Measurements from ENCODE around the gene NHLRC4.

The NHLRC4 gene

DNA sequence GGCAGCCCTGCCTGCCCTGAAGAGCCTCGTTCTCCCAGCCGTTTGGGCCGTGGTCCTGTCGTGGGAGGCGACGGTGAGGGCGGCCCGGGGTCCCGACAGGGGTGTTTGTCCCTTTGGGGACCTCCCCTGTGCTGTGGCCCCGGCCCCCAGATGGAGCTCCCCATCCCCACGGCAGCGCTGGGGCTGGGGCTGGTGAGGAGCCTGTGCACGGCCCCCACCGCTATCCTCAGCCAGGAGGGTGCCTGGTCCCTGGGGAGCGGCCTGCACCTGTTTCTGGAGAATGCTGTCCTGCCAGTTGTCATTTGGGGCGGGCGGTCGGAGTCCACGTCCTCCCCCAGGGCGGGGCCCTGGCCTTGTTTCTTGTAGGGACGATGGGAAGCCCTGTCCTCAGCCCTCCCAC, 32.7 kb upstream of the NHLRC4 start:
- TF ChIP-seq, protein P1, sequence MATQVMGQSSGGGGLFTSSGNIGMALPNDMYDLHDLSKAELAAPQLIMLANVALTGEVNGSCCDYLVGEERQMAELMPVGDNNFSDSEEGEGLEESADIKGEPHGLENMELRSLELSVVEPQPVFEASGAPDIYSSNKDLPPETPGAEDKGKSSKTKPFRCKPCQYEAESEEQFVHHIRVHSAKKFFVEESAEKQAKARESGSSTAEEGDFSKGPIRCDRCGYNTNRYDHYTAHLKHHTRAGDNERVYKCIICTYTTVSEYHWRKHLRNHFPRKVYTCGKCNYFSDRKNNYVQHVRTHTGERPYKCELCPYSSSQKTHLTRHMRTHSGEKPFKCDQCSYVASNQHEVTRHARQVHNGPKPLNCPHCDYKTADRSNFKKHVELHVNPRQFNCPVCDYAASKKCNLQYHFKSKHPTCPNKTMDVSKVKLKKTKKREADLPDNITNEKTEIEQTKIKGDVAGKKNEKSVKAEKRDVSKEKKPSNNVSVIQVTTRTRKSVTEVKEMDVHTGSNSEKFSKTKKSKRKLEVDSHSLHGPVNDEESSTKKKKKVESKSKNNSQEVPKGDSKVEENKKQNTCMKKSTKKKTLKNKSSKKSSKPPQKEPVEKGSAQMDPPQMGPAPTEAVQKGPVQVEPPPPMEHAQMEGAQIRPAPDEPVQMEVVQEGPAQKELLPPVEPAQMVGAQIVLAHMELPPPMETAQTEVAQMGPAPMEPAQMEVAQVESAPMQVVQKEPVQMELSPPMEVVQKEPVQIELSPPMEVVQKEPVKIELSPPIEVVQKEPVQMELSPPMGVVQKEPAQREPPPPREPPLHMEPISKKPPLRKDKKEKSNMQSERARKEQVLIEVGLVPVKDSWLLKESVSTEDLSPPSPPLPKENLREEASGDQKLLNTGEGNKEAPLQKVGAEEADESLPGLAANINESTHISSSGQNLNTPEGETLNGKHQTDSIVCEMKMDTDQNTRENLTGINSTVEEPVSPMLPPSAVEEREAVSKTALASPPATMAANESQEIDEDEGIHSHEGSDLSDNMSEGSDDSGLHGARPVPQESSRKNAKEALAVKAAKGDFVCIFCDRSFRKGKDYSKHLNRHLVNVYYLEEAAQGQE (IDR thresholded peaks at IDR 0.05; ENCODE audit: insufficient replicate concordance, low read depth), result no peak
- TF ChIP-seq POLR2AphosphoS5 (IDR thresholded peaks at IDR 0.05; ENCODE audit: low read depth), result no peak
- TF ChIP-seq, protein P2, sequence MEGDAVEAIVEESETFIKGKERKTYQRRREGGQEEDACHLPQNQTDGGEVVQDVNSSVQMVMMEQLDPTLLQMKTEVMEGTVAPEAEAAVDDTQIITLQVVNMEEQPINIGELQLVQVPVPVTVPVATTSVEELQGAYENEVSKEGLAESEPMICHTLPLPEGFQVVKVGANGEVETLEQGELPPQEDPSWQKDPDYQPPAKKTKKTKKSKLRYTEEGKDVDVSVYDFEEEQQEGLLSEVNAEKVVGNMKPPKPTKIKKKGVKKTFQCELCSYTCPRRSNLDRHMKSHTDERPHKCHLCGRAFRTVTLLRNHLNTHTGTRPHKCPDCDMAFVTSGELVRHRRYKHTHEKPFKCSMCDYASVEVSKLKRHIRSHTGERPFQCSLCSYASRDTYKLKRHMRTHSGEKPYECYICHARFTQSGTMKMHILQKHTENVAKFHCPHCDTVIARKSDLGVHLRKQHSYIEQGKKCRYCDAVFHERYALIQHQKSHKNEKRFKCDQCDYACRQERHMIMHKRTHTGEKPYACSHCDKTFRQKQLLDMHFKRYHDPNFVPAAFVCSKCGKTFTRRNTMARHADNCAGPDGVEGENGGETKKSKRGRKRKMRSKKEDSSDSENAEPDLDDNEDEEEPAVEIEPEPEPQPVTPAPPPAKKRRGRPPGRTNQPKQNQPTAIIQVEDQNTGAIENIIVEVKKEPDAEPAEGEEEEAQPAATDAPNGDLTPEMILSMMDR (IDR thresholded peaks at IDR 0.05; ENCODE audit: insufficient read depth, low read length), result no peak
- no peak for TF ChIP-seq SPI1 (IDR thresholded peaks at IDR 0.05; ENCODE audit: borderline replicate concordance, low read depth)
- TF ChIP-seq GABPA (IDR thresholded peaks at IDR 0.05; ENCODE audit: low read depth), result no peak
- no peak for DNase-seq (ENCODE audit: low read depth in 1 of 2, low spot score in 1 of 2)
- no peak overlapping the region for H3K4me3 ChIP-seq (replicated peaks; ENCODE audit: insufficient read depth, low read length)
- H3K27ac ChIP-seq (replicated peaks), result no peak overlapping the region
- H3K27me3 ChIP-seq (ENCODE audit: insufficient read depth, poor library complexity, severe bottlenecking), result no peaks in the 10 kb centered on the region

DNA sequence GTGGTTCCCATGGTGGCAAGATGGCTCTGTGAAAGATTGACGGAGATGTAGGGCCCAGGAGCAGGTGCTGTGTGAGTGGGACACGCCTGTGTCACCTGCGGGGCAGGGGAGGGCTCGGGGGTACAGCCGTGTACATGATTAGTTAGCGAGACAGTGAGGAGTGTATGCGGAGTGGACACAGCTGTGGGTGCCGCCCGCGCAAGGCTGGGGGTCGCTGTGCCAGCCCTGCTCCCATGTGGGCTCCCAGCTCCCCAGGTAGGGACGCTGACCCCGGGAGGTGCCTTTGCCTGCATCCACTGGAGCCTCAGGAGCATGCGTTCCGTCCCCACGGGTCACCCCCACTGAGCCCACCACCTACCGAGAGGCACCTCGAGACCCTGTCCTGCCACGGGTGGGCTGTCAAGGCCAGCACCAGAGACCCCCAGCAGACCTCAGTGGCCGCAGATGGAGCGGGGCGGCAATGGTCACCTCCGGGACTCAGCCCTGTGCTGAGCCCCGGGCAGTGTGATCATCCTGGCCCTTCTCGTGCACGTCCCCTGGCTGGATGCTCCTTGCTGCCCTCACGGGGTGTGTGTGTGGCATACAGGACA, 31.9 kb upstream of the NHLRC4 start:
- TF ChIP-seq GABPA (IDR thresholded peaks at IDR 0.05; ENCODE audit: low read depth), result no peak
- Histone ChIP-seq H3K27me3 (ENCODE audit: insufficient read depth, poor library complexity, severe bottlenecking) (no peaks in the 10 kb centered on the region), H3K4me3 (replicated peaks; ENCODE audit: insufficient read depth, low read length) (no peak overlapping the region), H3K27ac (replicated peaks) (no peak overlapping the region)
- DNase-seq (ENCODE audit: low read depth in 1 of 2, low spot score in 1 of 2), result no peak

DNA sequence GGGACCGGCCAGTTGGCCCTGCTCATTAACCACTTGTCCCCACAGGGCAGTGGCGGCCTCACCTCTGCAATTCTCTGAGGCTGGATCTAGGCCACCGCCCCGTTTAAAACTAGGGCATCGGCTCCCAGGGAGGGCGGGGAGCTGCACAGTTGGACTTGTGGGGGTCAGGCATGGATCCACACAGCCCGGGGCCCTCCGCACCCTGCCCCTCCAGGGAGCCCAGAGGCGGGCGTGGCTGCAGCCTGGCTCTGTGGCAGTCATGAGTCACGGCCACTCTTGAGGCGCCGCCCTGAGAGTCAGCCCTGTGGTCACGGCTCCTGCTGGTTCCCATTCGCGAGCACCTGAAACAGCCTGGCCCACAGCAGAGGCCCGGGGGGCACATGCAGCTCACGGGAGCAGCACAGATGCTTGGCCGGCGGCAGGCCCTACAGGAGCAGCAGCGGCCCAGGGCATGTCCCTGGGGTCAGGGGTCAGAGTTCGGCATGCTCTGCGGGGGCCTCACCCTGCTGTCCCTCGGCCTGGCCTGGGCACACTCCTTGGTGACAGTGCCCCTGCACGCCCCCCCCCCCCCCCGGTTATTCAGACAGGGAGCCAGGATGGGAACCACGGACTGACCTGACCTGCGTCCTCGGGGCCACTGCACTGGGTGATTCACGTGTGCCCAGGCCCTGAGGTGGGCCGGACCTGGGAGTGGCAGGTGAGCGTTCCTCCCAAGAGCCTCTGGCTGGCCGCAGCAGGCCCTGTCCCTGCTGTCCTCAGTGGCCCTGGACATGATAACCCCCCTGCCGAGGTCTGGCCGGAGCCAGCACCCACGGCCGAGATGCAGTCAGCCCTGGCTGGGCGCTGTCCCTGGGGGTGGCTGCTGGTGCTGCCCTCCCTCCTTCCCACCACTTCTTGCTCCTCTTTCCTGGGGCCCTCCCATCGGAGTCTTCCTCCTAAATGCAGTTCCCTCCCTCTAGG, 31.1 kb upstream of the NHLRC4 start:
- DNase-seq (ENCODE audit: low read depth in 1 of 2, low spot score in 1 of 2), result no peak
- H3K4me3 ChIP-seq (replicated peaks; ENCODE audit: insufficient read depth, low read length), result no peak overlapping the region
- H3K27me3 ChIP-seq (ENCODE audit: insufficient read depth, poor library complexity, severe bottlenecking), result no peaks in the 10 kb centered on the region
- no peak for TF ChIP-seq POLR2AphosphoS5 (IDR thresholded peaks at IDR 0.05; ENCODE audit: low read depth)
- TF ChIP-seq SPI1 (IDR thresholded peaks at IDR 0.05; ENCODE audit: borderline replicate concordance, low read depth), result no peak
- TF ChIP-seq, protein P1 (IDR thresholded peaks at IDR 0.05; ENCODE audit: insufficient replicate concordance, low read depth), result no peak
- TF ChIP-seq GABPA (IDR thresholded peaks at IDR 0.05; ENCODE audit: low read depth), result no peak
- TF ChIP-seq, protein P2 (IDR thresholded peaks at IDR 0.05; ENCODE audit: insufficient read depth, low read length), result no peak
- no peak overlapping the region for H3K27ac ChIP-seq (replicated peaks)

DNA sequence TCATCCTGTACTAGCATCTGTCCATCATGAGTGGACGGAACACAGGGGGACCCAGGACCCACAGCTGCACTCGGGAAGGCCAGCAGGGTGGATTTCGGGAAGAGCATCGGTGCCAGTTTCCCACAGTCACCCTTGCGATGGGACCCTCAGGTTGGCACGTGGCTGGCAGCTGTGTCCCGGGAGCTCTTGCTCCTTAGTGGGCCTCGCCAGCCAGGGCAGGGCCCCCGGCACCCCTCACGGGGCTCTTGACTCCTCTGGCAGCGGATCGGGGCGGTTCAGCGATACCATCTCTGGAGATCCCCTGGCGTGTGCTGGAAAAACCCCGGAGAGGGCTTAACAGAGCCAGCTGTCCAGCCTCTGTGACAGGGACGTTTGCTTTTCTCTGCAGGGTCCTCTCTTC, 30.1 kb upstream of the NHLRC4 start:
- Histone ChIP-seq H3K27me3 (ENCODE audit: insufficient read depth, poor library complexity, severe bottlenecking) (no peaks in the 10 kb centered on the region), H3K4me3 (replicated peaks; ENCODE audit: insufficient read depth, low read length) (no peak overlapping the region), H3K27ac (replicated peaks) (no peak overlapping the region)
- TF ChIP-seq, protein P2 (IDR thresholded peaks at IDR 0.05; ENCODE audit: insufficient read depth, low read length), result no peak
- TF ChIP-seq POLR2AphosphoS5 (IDR thresholded peaks at IDR 0.05; ENCODE audit: low read depth) (no peak), GABPA (IDR thresholded peaks at IDR 0.05; ENCODE audit: low read depth) (no peak), SPI1 (IDR thresholded peaks at IDR 0.05; ENCODE audit: borderline replicate concordance, low read depth) (no peak)
- TF ChIP-seq, protein P1 (IDR thresholded peaks at IDR 0.05; ENCODE audit: insufficient replicate concordance, low read depth), result no peak
- DNase-seq (ENCODE audit: low read depth in 1 of 2, low spot score in 1 of 2), result no peak
